Testis (tissue), 2 donors: Measurements from ENCODE around the gene FDX2.

Experiments
- CTCF ChIP-seq, 3 experiments: fragments of 450-650 bp in 2 of 3; fragments of 200-600 bp in 1 of 3; sonication (generic) in 1 of 3; IDR thresholded peaks; one replicate each; pipeline ENCODE4 v1.5.1; 2016 to 2019; ENCODE audit warnings: antibody characterized with exemption in 3 of 3, mild to moderate bottlenecking in 2 of 3, moderate library complexity in 1 of 3
- POLR2A ChIP-seq: fragments of 450-650 bp; IDR thresholded peaks from one replicate; pipeline ENCODE4 v1.6.1; 2017; ENCODE audit warnings: antibody characterized with exemption, mild to moderate bottlenecking, moderate library complexity

- TF ChIP-seq POLR2A (no peak), CTCF (IDR thresholded peaks at IDR 0.05) (no peak)
Measured at GRCh38 chr19:10289836-10290356, 25.9 kb downstream of the FDX2 start, which contains the start of gene ICAM5.
